Endothelial cell of umbilical vein (primary cell): ENCODE measurements around the gene ERGIC1.

Experiments
- GATA2 ChIP-seq: IDR thresholded peaks from 2 replicates; pipeline ENCODE4 v1.7.0; 2011; ENCODE audit warnings: low read depth, mild to moderate bottlenecking, moderate library complexity, mixed read lengths, low read length; ENCODE audit not compliant: insufficient read length, insufficient read depth
- MYC ChIP-seq: IDR thresholded peaks from one replicate; pipeline ENCODE4 v1.6.1; 2011; ENCODE audit warnings: mild to moderate bottlenecking, low read depth, low read length
- POLR2A ChIP-seq: IDR thresholded peaks from 2 replicates; pipeline ENCODE4 v1.6.1; 2012; ENCODE audit warnings: low read depth, mild to moderate bottlenecking, control low read depth, low read length
- TF ChIP-seq, protein P1 (sequence below), 2 donors: IDR thresholded peaks; 1 replicate in 1 of 2; 2 replicates in 1 of 2; pipeline ENCODE4 v1.5.1; 2011; ENCODE audit warnings: low read length in 2 of 2, mild to moderate bottlenecking in 2 of 2, moderate library complexity in 2 of 2, control low read depth in 1 of 2, inconsistent platforms in 1 of 2, low read depth in 1 of 2; ENCODE audit not compliant: insufficient read depth in 1 of 2; ENCODE audit errors: extremely low read depth in 1 of 2
- TF ChIP-seq, protein P2 (sequence below): IDR thresholded peaks from 2 replicates; pipeline ENCODE4 v1.6.1; 2011; ENCODE audit not compliant: insufficient read depth, insufficient read length

DNA sequence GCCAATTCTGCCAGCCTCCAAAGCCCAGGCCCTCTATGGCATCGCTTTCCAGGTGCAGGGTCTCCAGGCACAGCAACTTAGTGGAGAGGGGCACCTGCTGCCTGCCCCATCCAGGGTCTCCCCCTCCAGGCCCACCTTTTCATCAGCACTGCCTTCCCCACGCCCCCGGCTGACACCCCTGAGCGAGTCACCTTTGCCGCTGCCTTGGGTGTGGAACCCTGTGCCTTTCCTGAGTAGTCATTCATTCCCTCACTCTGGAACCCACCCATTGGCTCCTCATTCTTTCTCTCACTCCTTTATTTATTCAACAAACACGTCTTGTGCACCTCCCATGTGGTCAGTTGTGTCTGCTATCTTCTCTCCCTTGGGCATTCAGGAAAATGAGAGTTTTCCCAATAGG is 110.7 kb downstream of the ERGIC1 start:
- TF ChIP-seq, protein P1, sequence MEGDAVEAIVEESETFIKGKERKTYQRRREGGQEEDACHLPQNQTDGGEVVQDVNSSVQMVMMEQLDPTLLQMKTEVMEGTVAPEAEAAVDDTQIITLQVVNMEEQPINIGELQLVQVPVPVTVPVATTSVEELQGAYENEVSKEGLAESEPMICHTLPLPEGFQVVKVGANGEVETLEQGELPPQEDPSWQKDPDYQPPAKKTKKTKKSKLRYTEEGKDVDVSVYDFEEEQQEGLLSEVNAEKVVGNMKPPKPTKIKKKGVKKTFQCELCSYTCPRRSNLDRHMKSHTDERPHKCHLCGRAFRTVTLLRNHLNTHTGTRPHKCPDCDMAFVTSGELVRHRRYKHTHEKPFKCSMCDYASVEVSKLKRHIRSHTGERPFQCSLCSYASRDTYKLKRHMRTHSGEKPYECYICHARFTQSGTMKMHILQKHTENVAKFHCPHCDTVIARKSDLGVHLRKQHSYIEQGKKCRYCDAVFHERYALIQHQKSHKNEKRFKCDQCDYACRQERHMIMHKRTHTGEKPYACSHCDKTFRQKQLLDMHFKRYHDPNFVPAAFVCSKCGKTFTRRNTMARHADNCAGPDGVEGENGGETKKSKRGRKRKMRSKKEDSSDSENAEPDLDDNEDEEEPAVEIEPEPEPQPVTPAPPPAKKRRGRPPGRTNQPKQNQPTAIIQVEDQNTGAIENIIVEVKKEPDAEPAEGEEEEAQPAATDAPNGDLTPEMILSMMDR (IDR thresholded peaks at IDR 0.05; ENCODE audit: extremely low read depth in 1 of 2, insufficient read depth in 1 of 2, low read depth in 1 of 2, low read length in 2 of 2) = no peak
- TF ChIP-seq GATA2 (no peak), POLR2A (no peak), MYC (no peak)
- TF ChIP-seq, protein P2, sequence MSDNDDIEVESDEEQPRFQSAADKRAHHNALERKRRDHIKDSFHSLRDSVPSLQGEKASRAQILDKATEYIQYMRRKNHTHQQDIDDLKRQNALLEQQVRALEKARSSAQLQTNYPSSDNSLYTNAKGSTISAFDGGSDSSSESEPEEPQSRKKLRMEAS = no peak
